KOPT-K1 (cell line): ENCODE results near the gene CGB7.
"Not testable (repeated sequence)": the region's sequence is repeated elsewhere in the genome, so short reads cannot be mapped to it uniquely, and the experiment has no call there.

Experiments used
- H3K27ac ChIP-seq: fragments of 200-600 bp; sonication (generic); 2 replicates; pipeline ENCODE4 v1.5.1; 2016; ENCODE audit warnings: antibody characterized with exemption, mild to moderate bottlenecking, low read depth, low read length; ENCODE audit not compliant: poor library complexity, severe bottlenecking
- H3K36me3 ChIP-seq: fragments of 200-600 bp; sonication (generic); 2 replicates; pipeline ENCODE4 v1.5.1; 2017; ENCODE audit warnings: antibody characterized with exemption, mild to moderate bottlenecking, low read length, moderate library complexity; ENCODE audit not compliant: insufficient read depth
- H3K9me3 ChIP-seq: fragments of 200-600 bp; sonication (generic); 2 replicates; pipeline ENCODE4 v1.5.1; 2017; ENCODE audit warnings: antibody characterized with exemption, low read length, mild to moderate bottlenecking; ENCODE audit not compliant: insufficient read depth, poor library complexity, severe bottlenecking

CGB7 gene

GRCh38 chr19:49036815-49037214, 20.7 kb downstream of the CGB7 start, which contains the start of gene CGB1:
Gene CGB1, minus strand, starts transcription at chr19:49036895. Its CDS starts 184 bp downstream, at chr19:49036711.
- H3K9me3 ChIP-seq, H3K36me3 ChIP-seq, H3K27ac ChIP-seq: not testable (repeated sequence)

- not testable (repeated sequence) for H3K36me3 ChIP-seq, H3K27ac ChIP-seq, H3K9me3 ChIP-seq
Observed at GRCh38 chr19:49031642-49032301, 25.8 kb downstream of the CGB7 start, which contains the start of gene CGB2. Gene CGB2, plus strand, starts transcription at chr19:49031890. Its CDS starts 206 bp downstream, at chr19:49032096.

GRCh38 chr19:49030323-49030722, 27.2 kb downstream of the CGB7 start:
- H3K36me3 ChIP-seq, H3K9me3 ChIP-seq, H3K27ac ChIP-seq: not testable (repeated sequence)

- H3K36me3 ChIP-seq, H3K9me3 ChIP-seq, H3K27ac ChIP-seq: not testable (repeated sequence)
Observed at GRCh38 chr19:49029749-49030148, 27.8 kb downstream of the CGB7 start.

GRCh38 chr19:49028686-49029085, 28.9 kb downstream of the CGB7 start:
- not testable (repeated sequence) for H3K9me3 ChIP-seq, H3K27ac ChIP-seq, H3K36me3 ChIP-seq

- H3K9me3 ChIP-seq, H3K27ac ChIP-seq, H3K36me3 ChIP-seq: not testable (repeated sequence)
Observed at GRCh38 chr19:49025599-49025998, 31.9 kb downstream of the CGB7 start.

- not testable (repeated sequence) for H3K9me3 ChIP-seq
Observed at GRCh38 chr19:49025088-49025487, 32.5 kb downstream of the CGB7 start.

GRCh38 chr19:49024233-49024632, 33.3 kb downstream of the CGB7 start, which contains the start of gene CGB3:
Gene CGB3, minus strand, starts transcription at chr19:49024333. Its CDS starts 362 bp downstream, at chr19:49023971.
- not testable (repeated sequence) for H3K27ac ChIP-seq, H3K36me3 ChIP-seq, H3K9me3 ChIP-seq

More at GRCh38 chr19:49025088-49025487, 32.5 kb downstream of the CGB7 start:
- not testable (repeated sequence) for H3K36me3 ChIP-seq, H3K27ac ChIP-seq

GRCh38 chr19:49022116-49022515, 35.4 kb downstream of the CGB7 start:
- H3K9me3 ChIP-seq = no peaks in the 10 kb centered on the region
- H3K36me3 ChIP-seq = peaks cover 2% of the 10 kb centered on the region; the same call in 1 of the 2 replicates
- H3K27ac ChIP-seq = no peak overlapping the region

- peaks cover 11% of the 10 kb centered on the region; the same call in 1 of the 2 replicates for H3K36me3 ChIP-seq
- H3K27ac ChIP-seq = no peak overlapping the region
- H3K9me3 ChIP-seq = no peaks in the 10 kb centered on the region
Observed at GRCh38 chr19:49020931-49021895, 36.3 kb downstream of the CGB7 start.

GRCh38 chr19:49020342-49020741, 37.2 kb downstream of the CGB7 start:
- Histone ChIP-seq H3K36me3 (peaks cover 19% of the 10 kb centered on the region), H3K9me3 (no peaks in the 10 kb centered on the region), H3K27ac (no peak overlapping the region)

GRCh38 chr19:49019242-49019932, 38.2 kb downstream of the CGB7 start:
- H3K9me3 ChIP-seq = no peaks in the 10 kb centered on the region
- no peak overlapping the region for H3K27ac ChIP-seq
- H3K36me3 ChIP-seq = peaks cover 29% of the 10 kb centered on the region

- not testable (repeated sequence) for H3K9me3 ChIP-seq, H3K27ac ChIP-seq
- H3K36me3 ChIP-seq = peaks cover 37% of the 10 kb centered on the region
Observed at GRCh38 chr19:49018388-49019241, 38.9 kb downstream of the CGB7 start.

- Histone ChIP-seq H3K36me3 (peaks cover 45% of the 10 kb centered on the region), H3K27ac (no peak overlapping the region), H3K9me3 (no peaks in the 10 kb centered on the region)
Observed at GRCh38 chr19:49017666-49018351, 39.7 kb downstream of the CGB7 start.
